ENCODE results near the gene KRT8. TPM values are rescaled to one million over a fixed set of nuclear protein-coding genes. Genes with fewer than 3 reads are reported as not detected.

Gene KRT8
- total and polyA plus RNA-seq, 4 donors = 150 to 639 (median 482) TPM

- Histone ChIP-seq H3K4me1 (ENCODE audit: control insufficient read depth in 5 of 5, insufficient read depth in 5 of 5, low read length in 5 of 5) (peaks cover 0 to 6% (median 0%) of the 10 kb centered on the region in 5 donors), H3K36me3 (ENCODE audit: control insufficient read depth in 4 of 4, insufficient read depth in 4 of 4, low read length in 4 of 4) (peaks cover 0 to 18% (median 0%) of the 10 kb centered on the region in 4 donors), H3K27me3 (ENCODE audit: control insufficient read depth in 3 of 3, insufficient read depth in 3 of 3, low read length in 2 of 3) (no peaks in the 10 kb centered on the region), H3K27ac (ENCODE audit: low read depth in 1 of 2, low read length in 1 of 2) (no peak overlapping the region), H3K9me3 (ENCODE audit: control insufficient read depth in 4 of 4, insufficient read depth in 3 of 4, low read length in 3 of 4) (no peaks in the 10 kb centered on the region), H3K4me3 (no peak overlapping the region), H3K9ac (ENCODE audit: insufficient read depth in 1 of 2, low read length in 2 of 2) (no peak overlapping the region)
- WGBS, 2 donors = 63 to 89% methylated on average over 3 of the region's 3 CpGs
- DNase-seq = no peak
- no peak for ATAC-seq (ENCODE audit: insufficient read depth, low FRiP score)
- TF ChIP-seq CTCF (IDR thresholded peaks at IDR 0.05; ENCODE audit: control extremely low read depth, extremely low read depth) = no peak
These were observed 8.4 kb downstream of the KRT8 start for GRCh38 chr12:52896190-52897100.

GRCh38 chr12:52895726-52896189 lies 9.1 kb downstream of the KRT8 start:
- Histone ChIP-seq H3K27me3 (ENCODE audit: control insufficient read depth in 3 of 3, insufficient read depth in 3 of 3, low read length in 2 of 3) (no peaks in the 10 kb centered on the region), H3K9me3 (ENCODE audit: control insufficient read depth in 4 of 4, insufficient read depth in 3 of 4, low read length in 3 of 4) (no peaks in the 10 kb centered on the region), H3K36me3 (ENCODE audit: control insufficient read depth in 4 of 4, insufficient read depth in 4 of 4, low read length in 4 of 4) (peaks cover 0 to 18% (median 0%) of the 10 kb centered on the region in 4 donors), H3K4me3 (no peak overlapping the region), H3K4me1 (ENCODE audit: control insufficient read depth in 5 of 5, insufficient read depth in 5 of 5, low read length in 5 of 5) (peaks cover 0 to 5% (median 0%) of the 10 kb centered on the region in 5 donors), H3K27ac (ENCODE audit: low read depth in 1 of 2, low read length in 1 of 2) (no peak overlapping the region), H3K9ac (ENCODE audit: insufficient read depth in 1 of 2, low read length in 2 of 2) (no peak overlapping the region)
- no peak for DNase-seq
- WGBS, 2 donors = 59 to 70% methylated on average over 2 of the region's 2 CpGs
- no peak for ATAC-seq (ENCODE audit: insufficient read depth, low FRiP score)
- no peak for TF ChIP-seq CTCF (IDR thresholded peaks at IDR 0.05; ENCODE audit: control extremely low read depth, extremely low read depth)

GRCh38 chr12:52892974-52893373 lies 11.9 kb downstream of the KRT8 start:
- TF ChIP-seq CTCF (IDR thresholded peaks at IDR 0.05; ENCODE audit: control extremely low read depth, extremely low read depth) = no peak
- Histone ChIP-seq H3K27ac (ENCODE audit: low read depth in 1 of 2, low read length in 1 of 2) (no peak overlapping the region), H3K4me1 (ENCODE audit: control insufficient read depth in 5 of 5, insufficient read depth in 5 of 5, low read length in 5 of 5) (peaks cover 0 to 5% (median 0%) of the 10 kb centered on the region in 5 donors), H3K36me3 (ENCODE audit: control insufficient read depth in 4 of 4, insufficient read depth in 4 of 4, low read length in 4 of 4) (peaks cover 0 to 7% (median 0%) of the 10 kb centered on the region in 4 donors), H3K9ac (ENCODE audit: insufficient read depth in 1 of 2, low read length in 2 of 2) (no peak overlapping the region), H3K27me3 (ENCODE audit: control insufficient read depth in 3 of 3, insufficient read depth in 3 of 3, low read length in 2 of 3) (no peaks in the 10 kb centered on the region), H3K4me3 (no peak overlapping the region), H3K9me3 (ENCODE audit: control insufficient read depth in 4 of 4, insufficient read depth in 3 of 4, low read length in 3 of 4) (no peaks in the 10 kb centered on the region)
- no peak for DNase-seq
- ATAC-seq (ENCODE audit: insufficient read depth, low FRiP score) = no peak

Measured in lung (tissue), 12 donors.